HepG2 (cell line): ENCODE measurements around the gene PTPRM. TPM values are rescaled to one million over a fixed set of nuclear protein-coding genes. Genes with fewer than 3 reads are reported as not detected.

ENCODE experiments used
- ATAC-seq: fragments of 200-7000 bp; cut with Tn5 transposase; 3 replicates; pipeline ENCODE4 v1.9.1; 2020; ENCODE audit warnings: mild to moderate bottlenecking, moderate library complexity
- BruUV-seq: library from RNA; stranded (reverse); fragments of 400-500 nt; replicated peaks from 2 replicates; lab custom pipeline; 2021; lab: Mats Ljungman, UMichigan
- CTCF ChIA-PET: fragments of 300-600 bp; formaldehyde crosslinking; extraction: SDS; loops from one replicate; lab custom pipeline; 2021; ENCODE audit warnings: low total read pairs, inconsistent platforms, low intra/inter-chr PET ratio; lab: Yijun Ruan, JAX
- POLR2A ChIA-PET: fragments of 350-600 bp; sonication (Branson Sonifier 250); formaldehyde crosslinking; loops from one replicate; lab custom pipeline; 2020; ENCODE audit warnings: antibody characterized with exemption, inconsistent platforms; lab: Yijun Ruan, JAX
- DNase-seq: peaks from one replicate; pipeline ENCODE4 v3.0.0-alpha.2; 2015; ENCODE audit warnings: low spot score
- FAIRE-seq: peaks from 3 replicates; lab custom pipeline; 2011; peaks lifted over from hg19 to GRCh38; lab: Jason Lieb, UNC
- H2AFZ ChIP-seq: one replicate; pipeline ENCODE4 v1.6.1; 2011; ENCODE audit warnings: low read length, inconsistent platforms
- H3K27ac ChIP-seq: fragments of 300-600 bp; 3 replicates; pipeline ENCODE4 v1.8.0; 2011; ENCODE audit warnings: mixed run types, mild to moderate bottlenecking, mixed read lengths, low read length, inconsistent platforms; ENCODE audit not compliant: insufficient read depth; ENCODE audit errors: extremely low read length
- H3K27me3 ChIP-seq, 2 experiments: fragments of 200-600 bp in 1 of 2; 2 replicates in 1 of 2; 3 replicates in 1 of 2; pipeline versions ENCODE4 v1.6.0 to v1.8.0; 2011; ENCODE audit warnings: low read length in 2 of 2, mild to moderate bottlenecking in 2 of 2, moderate library complexity in 2 of 2, inconsistent platforms in 1 of 2; ENCODE audit not compliant: insufficient read depth in 2 of 2, control insufficient read depth in 1 of 2
- H3K36me3 ChIP-seq, 2 experiments: fragments of 200-600 bp in 1 of 2; replicated peaks in 1 of 2; 2 replicates in 1 of 2; 3 replicates in 1 of 2; pipeline versions ENCODE4 v1.5.1 to v1.8.0; 2011; ENCODE audit warnings: low read length in 2 of 2, inconsistent platforms in 1 of 2; ENCODE audit not compliant: insufficient read depth in 2 of 2, control insufficient read depth in 1 of 2
- H3K4me1 ChIP-seq: 2 replicates; pipeline ENCODE4 v1.5.1; 2012; ENCODE audit warnings: low read length, inconsistent platforms; ENCODE audit not compliant: insufficient read depth
- H3K4me2 ChIP-seq: 2 replicates; pipeline ENCODE4 v1.6.0; 2011; ENCODE audit warnings: low read depth, low read length, inconsistent platforms
- H3K4me3 ChIP-seq, 3 experiments: fragments of 200-600 bp in 1 of 3; sonication (generic), shearing (Covaris generic) in 1 of 3; replicated peaks in 1 of 3; 2 replicates each; pipeline ENCODE4 v1.5.1; 2011 to 2016; ENCODE audit warnings: low read length in 3 of 3, inconsistent platforms in 2 of 3, low read depth in 2 of 3, mild to moderate bottlenecking in 2 of 3, control low read depth in 1 of 3, mixed read lengths in 1 of 3; ENCODE audit not compliant: insufficient read depth in 1 of 3
- H3K79me2 ChIP-seq: one replicate; pipeline ENCODE4 v1.6.1; 2011; ENCODE audit warnings: low read length, inconsistent platforms; ENCODE audit not compliant: insufficient read depth
- H3K9ac ChIP-seq: 2 replicates; pipeline ENCODE4 v1.6.0; 2011; ENCODE audit warnings: mild to moderate bottlenecking, low read depth, low read length, inconsistent platforms; ENCODE audit not compliant: insufficient read depth
- H3K9me3 ChIP-seq: 2 replicates; pipeline ENCODE4 v1.5.1; 2012; ENCODE audit warnings: mild to moderate bottlenecking, low read length
- H4K20me1 ChIP-seq: 2 replicates; pipeline ENCODE4 v1.6.0; 2011; ENCODE audit warnings: inconsistent platforms, mild to moderate bottlenecking, low read length, moderate library complexity; ENCODE audit not compliant: insufficient read depth
- EED ChIP-seq: sonication (generic); formaldehyde crosslinking; IDR thresholded peaks from 2 replicates; pipeline ENCODE4 v1.5.0; 2020; ENCODE audit warnings: mild to moderate bottlenecking, missing genetic modification reagents
- FOXJ3 ChIP-seq: sonication (generic); formaldehyde crosslinking; IDR thresholded peaks from 2 replicates; pipeline ENCODE4 v1.4.0; 2020; ENCODE audit warnings: missing genetic modification reagents, mild to moderate bottlenecking, borderline replicate concordance
- HINFP ChIP-seq: sonication (generic); formaldehyde crosslinking; IDR thresholded peaks from 2 replicates; pipeline ENCODE4 v1.4.0; 2020; ENCODE audit warnings: low read depth, mild to moderate bottlenecking, missing genetic modification reagents
- KAT8 ChIP-seq: IDR thresholded peaks from 2 replicates; pipeline ENCODE4 v1.6.1; 2016; ENCODE audit warnings: missing genetic modification reagents, missing compliant biosample characterization
- PAWR ChIP-seq: sonication (generic); formaldehyde crosslinking; IDR thresholded peaks from 2 replicates; pipeline ENCODE4 v1.4.0; 2020; ENCODE audit warnings: missing genetic modification reagents, mild to moderate bottlenecking, borderline replicate concordance
- PAX8 ChIP-seq: sonication (generic); formaldehyde crosslinking; IDR thresholded peaks from 2 replicates; pipeline ENCODE4 v1.8.0; 2022; ENCODE audit warnings: mild to moderate bottlenecking, missing genetic modification reagents, borderline replicate concordance
- PRMT3 ChIP-seq: sonication (generic); formaldehyde crosslinking; IDR thresholded peaks from 2 replicates; pipeline ENCODE4 v1.8.1; 2022; ENCODE audit warnings: low read depth, mild to moderate bottlenecking, moderate library complexity, missing genetic modification reagents, borderline replicate concordance
- SRSF9 ChIP-seq: fragments of 200-400 bp; formaldehyde crosslinking; IDR thresholded peaks from 2 replicates; pipeline ENCODE4 v1.6.1; 2018; ENCODE audit warnings: borderline replicate concordance, mild to moderate bottlenecking, low read depth, low read length; ENCODE audit not compliant: insufficient read depth, poor library complexity, severe bottlenecking
- TBX3 ChIP-seq: fragments of 450-650 bp; IDR thresholded peaks from 2 replicates; pipeline ENCODE4 v1.6.1; 2017; ENCODE audit warnings: antibody characterized with exemption, mild to moderate bottlenecking, inconsistent platforms, borderline replicate concordance
- ZBTB1 ChIP-seq: sonication (generic); formaldehyde crosslinking; IDR thresholded peaks from 2 replicates; pipeline ENCODE4 v1.4.0; 2020; ENCODE audit warnings: missing genetic modification reagents, borderline replicate concordance
- ZNF354B ChIP-seq: sonication (generic); formaldehyde crosslinking; IDR thresholded peaks from 2 replicates; pipeline ENCODE4 v1.8.0; 2022; ENCODE audit warnings: mild to moderate bottlenecking, missing genetic modification reagents
- ZNF569 ChIP-seq: sonication (generic); formaldehyde crosslinking; IDR thresholded peaks from 2 replicates; pipeline ENCODE4 v1.5.0; 2020; ENCODE audit warnings: mild to moderate bottlenecking, missing genetic modification reagents, moderate library complexity, borderline replicate concordance
- ZNF598 ChIP-seq: sonication (generic); formaldehyde crosslinking; IDR thresholded peaks from 2 replicates; pipeline ENCODE4 v1.5.1; 2020; ENCODE audit warnings: mild to moderate bottlenecking, missing genetic modification reagents, borderline replicate concordance
- ZNF878 ChIP-seq: sonication (generic); formaldehyde crosslinking; IDR thresholded peaks from 2 replicates; pipeline ENCODE4 v1.8.1; 2023; ENCODE audit warnings: mild to moderate bottlenecking, missing genetic modification reagents, moderate library complexity
- WGBS: methylation state at CpG from one replicate; pipeline ENCODE4 v1.1.6; 2017; ENCODE audit warnings: low lambda C conversion rate; 5-methylcytosine and 5-hydroxymethylcytosine counted together
- in situ Hi-C: cut with HindIII; loops from 2 replicates; pipeline ENCODE4 v1.10.0; 2017; ENCODE audit warnings: low pct_unique_long_range_greater_than_20kb; ENCODE audit not compliant: extremely low pct_ligation_motif_present
- intact Hi-C: fragments of 100-400 bp; cut with micrococcal nuclease; formaldehyde crosslinking; loops from one replicate; pipeline ENCODE4 v1.10.0; 2022; ENCODE audit not compliant: unreplicated experiment
- polyA plus RNA-seq, 8 experiments: library from polyadenylated mRNA; depleted of rRNA in 3 of 8; stranded (reverse) in 7 of 8; unstranded in 1 of 8; fragments of >200 nt; fragmentation: Illumina TruSeq in 4 of 8; extraction: Trizol in 4 of 8; gene quantifications; 2 replicates each; pipeline versions ENCODE4 v1.2.1 to v1.2.3, GENCODE V29; 2011 to 2016; ENCODE audit warnings: low read depth in 4 of 8, missing spikeins in 1 of 8, mixed read lengths in 1 of 8; ENCODE audit not compliant: insufficient read depth in 1 of 8
- total RNA-seq, 5 experiments: library from RNA; depleted of rRNA; stranded (reverse); fragments of >200 nt; fragmentation: Illumina TruSeq; extraction: Trizol; gene quantifications; 2 replicates each; pipeline ENCODE4 v1.2.3, GENCODE V29; 2016; ENCODE audit warnings: low read depth in 1 of 5

The PTPRM gene
- total and polyA plus RNA-seq, 2 of the 13 experiments (the other 11 are each of a cell fraction or from before 2014, with no cell fraction given) = 12.6 to 108 TPM

GRCh38 chr18:7822435-7823331 lies 255.6 kb downstream of the PTPRM start:
- TF ChIP-seq FOXJ3 (CRISPR knock-in tag) (no peak), PAX8 (CRISPR knock-in tag) (no peak), KAT8 (CRISPR knock-in tag) (no peak), ZBTB1 (CRISPR knock-in tag) (no peak), EED (no peak), ZNF354B (CRISPR knock-in tag) (no peak), PAWR (no peak), ZNF878 (no peak), HINFP (CRISPR knock-in tag) (no peak), ZNF598 (CRISPR knock-in tag) (no peak), ZNF569 (no peak), SRSF9 (no peak), PRMT3 (CRISPR knock-in tag) (no peak), TBX3 (no peak)
- no peak for FAIRE-seq
- Histone ChIP-seq H3K4me2 (no peak overlapping the region), H2AFZ (no peak overlapping the region), H3K4me1 (no peaks in the 10 kb centered on the region), H3K79me2 (peaks cover 1% of the 10 kb centered on the region), H3K27ac (no peak overlapping the region), H3K4me3 (no peak overlapping the region), H3K36me3 (peaks cover 0 to 1% of the 10 kb centered on the region in 2 experiments; a peak in 2 of 5 replicates), H3K9me3 (no peaks in the 10 kb centered on the region), H3K27me3 (no peaks in the 10 kb centered on the region), H3K9ac (no peak overlapping the region), H4K20me1 (no peaks in the 10 kb centered on the region)
- ChIA-PET CTCF (no interaction called here), POLR2A (no interaction called here)
- ATAC-seq = no peak
- intact Hi-C loops (no loop called here), in situ Hi-C loops (no loop called here)
- no TSS peak for BruUV-seq
- 91% methylated on average over 9 of the region's 9 CpGs for WGBS
- no peak for DNase-seq
